HepG2 (cell line): ENCODE data around the gene NKAIN4. TPM values are rescaled to one million over a fixed set of nuclear protein-coding genes. Genes with fewer than 3 reads are reported as not detected.

Source experiments
- ELF3 ChIP-seq: IDR thresholded peaks from 2 replicates; pipeline ENCODE4 v1.6.1; 2016; ENCODE audit warnings: missing genetic modification reagents, missing compliant biosample characterization
- GPN1 ChIP-seq: sonication (generic); formaldehyde crosslinking; IDR thresholded peaks from 2 replicates; pipeline ENCODE4 v1.5.1; 2020; ENCODE audit warnings: missing genetic modification reagents, borderline replicate concordance
- HES4 ChIP-seq: sonication (generic); formaldehyde crosslinking; IDR thresholded peaks from 2 replicates; pipeline ENCODE4 v1.9.0; 2021; ENCODE audit warnings: mild to moderate bottlenecking, missing genetic modification reagents, borderline replicate concordance
- PAX8 ChIP-seq: sonication (generic); formaldehyde crosslinking; IDR thresholded peaks from 2 replicates; pipeline ENCODE4 v1.8.0; 2022; ENCODE audit warnings: mild to moderate bottlenecking, missing genetic modification reagents, borderline replicate concordance
- RXRA ChIP-seq: sonication (generic); formaldehyde crosslinking; IDR thresholded peaks from 2 replicates; pipeline ENCODE4 v1.5.1; 2020; ENCODE audit warnings: missing genetic modification reagents
- ZBTB7B ChIP-seq: sonication (generic); formaldehyde crosslinking; IDR thresholded peaks from 2 replicates; pipeline ENCODE4 v1.4.0; 2020; ENCODE audit warnings: missing genetic modification reagents
- ZFP41 ChIP-seq: sonication (generic); formaldehyde crosslinking; IDR thresholded peaks from 2 replicates; pipeline ENCODE4 v1.4.0; 2020; ENCODE audit warnings: mild to moderate bottlenecking, missing genetic modification reagents, borderline replicate concordance
- ZNF251 ChIP-seq: sonication (generic); formaldehyde crosslinking; IDR thresholded peaks from 2 replicates; pipeline ENCODE4 v1.9.0; 2021; ENCODE audit warnings: mild to moderate bottlenecking, missing genetic modification reagents
- ZNF292 ChIP-seq: sonication (generic); formaldehyde crosslinking; IDR thresholded peaks from 2 replicates; pipeline ENCODE4 v1.8.1; 2022; ENCODE audit warnings: mild to moderate bottlenecking, low read depth, missing genetic modification reagents, borderline replicate concordance
- ZNF552 ChIP-seq: sonication (generic); formaldehyde crosslinking; IDR thresholded peaks from 2 replicates; pipeline ENCODE4 v1.9.0; 2022; ENCODE audit warnings: missing genetic modification reagents, mild to moderate bottlenecking, borderline replicate concordance
- ZNF746 ChIP-seq: sonication (generic); formaldehyde crosslinking; IDR thresholded peaks from 2 replicates; pipeline ENCODE4 v1.8.0; 2022; ENCODE audit warnings: mild to moderate bottlenecking, missing genetic modification reagents
- ZNF883 ChIP-seq: sonication (generic); formaldehyde crosslinking; IDR thresholded peaks from 2 replicates; pipeline ENCODE4 v1.5.1; 2020; ENCODE audit warnings: mild to moderate bottlenecking, missing genetic modification reagents; ENCODE audit errors: not compliant biosample characterization
- polyA plus RNA-seq, 8 experiments: library from polyadenylated mRNA; depleted of rRNA in 3 of 8; stranded (reverse) in 7 of 8; unstranded in 1 of 8; fragments of >200 nt; fragmentation: Illumina TruSeq in 4 of 8; extraction: Trizol in 4 of 8; gene quantifications; 2 replicates each; pipeline versions ENCODE4 v1.2.1 to v1.2.3, GENCODE V29; 2011 to 2016; ENCODE audit warnings: low read depth in 4 of 8, missing spikeins in 1 of 8, mixed read lengths in 1 of 8; ENCODE audit not compliant: insufficient read depth in 1 of 8
- total RNA-seq, 5 experiments: library from RNA; depleted of rRNA; stranded (reverse); fragments of >200 nt; fragmentation: Illumina TruSeq; extraction: Trizol; gene quantifications; 2 replicates each; pipeline ENCODE4 v1.2.3, GENCODE V29; 2016; ENCODE audit warnings: low read depth in 1 of 5
- TF ChIP-seq, protein P1 (sequence below): sonication (generic); formaldehyde crosslinking; IDR thresholded peaks from 2 replicates; pipeline ENCODE4 v1.5.1; 2020; ENCODE audit warnings: mild to moderate bottlenecking, missing genetic modification reagents, borderline replicate concordance
- TF ChIP-seq, protein P2 (sequence below): sonication (generic); formaldehyde crosslinking; IDR thresholded peaks from 2 replicates; pipeline ENCODE4 v1.5.1; 2020; ENCODE audit warnings: mild to moderate bottlenecking, missing genetic modification reagents, moderate library complexity
- TF ChIP-seq, protein P3 (sequence below): sonication (generic); formaldehyde crosslinking; IDR thresholded peaks from 2 replicates; pipeline ENCODE4 v1.4.0; 2020; ENCODE audit warnings: missing genetic modification reagents

The NKAIN4 gene
- total and polyA plus RNA-seq, 2 of the 13 experiments (the other 11 are each of a cell fraction or from before 2014, with no cell fraction given), result not detected

DNA sequence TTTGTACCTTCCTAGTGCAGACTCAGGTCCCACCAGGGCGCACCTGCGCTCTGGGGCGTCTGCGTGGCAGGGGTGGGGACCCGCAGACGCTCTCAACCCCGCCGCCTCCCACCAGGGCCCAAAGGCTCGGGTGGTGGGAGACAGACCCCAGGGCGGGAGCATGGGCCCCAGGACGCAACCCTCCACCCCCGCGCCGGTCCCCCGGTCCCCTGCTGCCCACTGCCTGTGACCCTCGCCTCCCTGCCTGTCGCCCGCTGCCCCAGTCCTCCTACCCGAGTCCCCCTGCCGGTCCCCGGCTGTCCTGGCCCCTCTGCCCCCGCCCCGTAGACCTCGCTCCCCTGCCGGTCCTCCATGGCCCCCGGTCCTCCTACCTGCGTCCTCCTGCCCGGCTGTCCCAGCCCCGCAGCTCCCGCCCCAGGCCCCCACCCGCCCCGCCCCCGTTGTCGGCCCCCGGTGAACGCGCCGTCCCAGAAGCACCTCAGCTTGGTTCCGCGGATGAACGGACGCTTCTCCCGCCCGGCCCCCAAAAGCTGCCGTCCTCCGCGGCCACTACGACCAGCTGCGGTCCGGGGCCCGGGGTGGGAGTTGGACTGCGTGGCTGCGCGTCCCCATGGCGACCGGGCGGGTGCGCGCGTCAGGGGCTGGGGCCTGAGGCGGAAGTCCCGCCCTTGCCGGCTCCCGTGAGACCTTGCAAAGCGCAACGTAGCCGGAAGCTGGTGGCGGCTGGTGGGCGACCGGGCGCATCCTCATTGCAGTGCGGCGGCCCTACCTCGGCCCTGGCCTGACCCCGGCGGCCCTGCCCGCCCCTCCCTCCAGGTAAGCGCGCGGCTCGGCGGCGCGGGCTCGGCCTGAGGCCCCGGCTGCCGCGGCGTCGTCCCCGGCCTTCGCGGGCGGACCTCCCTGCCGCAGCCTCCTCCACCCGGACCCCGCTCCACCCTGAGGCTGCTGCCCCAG lies 18.1 kb upstream of the NKAIN4 start, which contains the start of gene ARFGAP1 (continued):
- TF ChIP-seq ZNF251 (CRISPR knock-in tag), result no peak
- TF ChIP-seq ZNF883 (CRISPR knock-in tag), result peak; percentile 15
- peak; percentile 76 for TF ChIP-seq RXRA (CRISPR knock-in tag)
- no peak; the same call in 1 of the 2 replicates for TF ChIP-seq PAX8 (CRISPR knock-in tag)
- no peak for TF ChIP-seq ZNF746
- TF ChIP-seq ZNF552 (CRISPR knock-in tag), result no peak
- TF ChIP-seq ZNF292 (CRISPR knock-in tag), result 0 out of 2 replicates have a peak, but pooled peaks have one; percentile 41
- TF ChIP-seq, protein P1, sequence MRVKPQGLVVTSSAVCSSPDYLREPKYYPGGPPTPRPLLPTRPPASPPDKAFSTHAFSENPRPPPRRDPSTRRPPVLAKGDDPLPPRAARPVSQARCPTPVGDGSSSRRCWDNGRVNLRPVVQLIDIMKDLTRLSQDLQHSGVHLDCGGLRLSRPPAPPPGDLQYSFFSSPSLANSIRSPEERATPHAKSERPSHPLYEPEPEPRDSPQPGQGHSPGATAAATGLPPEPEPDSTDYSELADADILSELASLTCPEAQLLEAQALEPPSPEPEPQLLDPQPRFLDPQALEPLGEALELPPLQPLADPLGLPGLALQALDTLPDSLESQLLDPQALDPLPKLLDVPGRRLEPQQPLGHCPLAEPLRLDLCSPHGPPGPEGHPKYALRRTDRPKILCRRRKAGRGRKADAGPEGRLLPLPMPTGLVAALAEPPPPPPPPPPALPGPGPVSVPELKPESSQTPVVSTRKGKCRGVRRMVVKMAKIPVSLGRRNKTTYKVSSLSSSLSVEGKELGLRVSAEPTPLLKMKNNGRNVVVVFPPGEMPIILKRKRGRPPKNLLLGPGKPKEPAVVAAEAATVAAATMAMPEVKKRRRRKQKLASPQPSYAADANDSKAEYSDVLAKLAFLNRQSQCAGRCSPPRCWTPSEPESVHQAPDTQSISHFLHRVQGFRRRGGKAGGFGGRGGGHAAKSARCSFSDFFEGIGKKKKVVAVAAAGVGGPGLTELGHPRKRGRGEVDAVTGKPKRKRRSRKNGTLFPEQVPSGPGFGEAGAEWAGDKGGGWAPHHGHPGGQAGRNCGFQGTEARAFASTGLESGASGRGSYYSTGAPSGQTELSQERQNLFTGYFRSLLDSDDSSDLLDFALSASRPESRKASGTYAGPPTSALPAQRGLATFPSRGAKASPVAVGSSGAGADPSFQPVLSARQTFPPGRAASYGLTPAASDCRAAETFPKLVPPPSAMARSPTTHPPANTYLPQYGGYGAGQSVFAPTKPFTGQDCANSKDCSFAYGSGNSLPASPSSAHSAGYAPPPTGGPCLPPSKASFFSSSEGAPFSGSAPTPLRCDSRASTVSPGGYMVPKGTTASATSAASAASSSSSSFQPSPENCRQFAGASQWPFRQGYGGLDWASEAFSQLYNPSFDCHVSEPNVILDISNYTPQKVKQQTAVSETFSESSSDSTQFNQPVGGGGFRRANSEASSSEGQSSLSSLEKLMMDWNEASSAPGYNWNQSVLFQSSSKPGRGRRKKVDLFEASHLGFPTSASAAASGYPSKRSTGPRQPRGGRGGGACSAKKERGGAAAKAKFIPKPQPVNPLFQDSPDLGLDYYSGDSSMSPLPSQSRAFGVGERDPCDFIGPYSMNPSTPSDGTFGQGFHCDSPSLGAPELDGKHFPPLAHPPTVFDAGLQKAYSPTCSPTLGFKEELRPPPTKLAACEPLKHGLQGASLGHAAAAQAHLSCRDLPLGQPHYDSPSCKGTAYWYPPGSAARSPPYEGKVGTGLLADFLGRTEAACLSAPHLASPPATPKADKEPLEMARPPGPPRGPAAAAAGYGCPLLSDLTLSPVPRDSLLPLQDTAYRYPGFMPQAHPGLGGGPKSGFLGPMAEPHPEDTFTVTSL (CRISPR knock-in tag), result no peak
- TF ChIP-seq ZFP41, result 0 out of 2 replicates have a peak, but pooled peaks have one; percentile 23
- TF ChIP-seq GPN1 (CRISPR knock-in tag), result no peak
- TF ChIP-seq, protein P2, sequence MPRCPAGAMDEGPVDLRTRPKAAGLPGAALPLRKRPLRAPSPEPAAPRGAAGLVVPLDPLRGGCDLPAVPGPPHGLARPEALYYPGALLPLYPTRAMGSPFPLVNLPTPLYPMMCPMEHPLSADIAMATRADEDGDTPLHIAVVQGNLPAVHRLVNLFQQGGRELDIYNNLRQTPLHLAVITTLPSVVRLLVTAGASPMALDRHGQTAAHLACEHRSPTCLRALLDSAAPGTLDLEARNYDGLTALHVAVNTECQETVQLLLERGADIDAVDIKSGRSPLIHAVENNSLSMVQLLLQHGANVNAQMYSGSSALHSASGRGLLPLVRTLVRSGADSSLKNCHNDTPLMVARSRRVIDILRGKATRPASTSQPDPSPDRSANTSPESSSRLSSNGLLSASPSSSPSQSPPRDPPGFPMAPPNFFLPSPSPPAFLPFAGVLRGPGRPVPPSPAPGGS (CRISPR knock-in tag), result peak; percentile 53; the same call in 1 of the 2 replicates
- peak; percentile 91 for TF ChIP-seq ELF3 (CRISPR knock-in tag)
- peak; percentile 79 for TF ChIP-seq HES4
- TF ChIP-seq, protein P3, sequence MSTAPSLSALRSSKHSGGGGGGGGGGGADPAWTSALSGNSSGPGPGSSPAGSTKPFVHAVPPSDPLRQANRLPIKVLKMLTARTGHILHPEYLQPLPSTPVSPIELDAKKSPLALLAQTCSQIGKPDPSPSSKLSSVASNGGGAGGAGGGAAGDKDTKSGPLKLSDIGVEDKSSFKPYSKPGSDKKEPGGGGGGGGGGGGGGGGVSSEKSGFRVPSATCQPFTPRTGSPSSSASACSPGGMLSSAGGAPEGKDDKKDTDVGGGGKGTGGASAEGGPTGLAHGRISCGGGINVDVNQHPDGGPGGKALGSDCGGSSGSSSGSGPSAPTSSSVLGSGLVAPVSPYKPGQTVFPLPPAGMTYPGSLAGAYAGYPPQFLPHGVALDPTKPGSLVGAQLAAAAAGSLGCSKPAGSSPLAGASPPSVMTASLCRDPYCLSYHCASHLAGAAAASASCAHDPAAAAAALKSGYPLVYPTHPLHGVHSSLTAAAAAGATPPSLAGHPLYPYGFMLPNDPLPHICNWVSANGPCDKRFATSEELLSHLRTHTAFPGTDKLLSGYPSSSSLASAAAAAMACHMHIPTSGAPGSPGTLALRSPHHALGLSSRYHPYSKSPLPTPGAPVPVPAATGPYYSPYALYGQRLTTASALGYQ (CRISPR knock-in tag), result 0 out of 2 replicates have a peak, but pooled peaks have one; percentile 45
- TF ChIP-seq ZBTB7B (CRISPR knock-in tag), result peak; percentile 89
